Measurements from ENCODE around the gene PTPRU.

DNA sequence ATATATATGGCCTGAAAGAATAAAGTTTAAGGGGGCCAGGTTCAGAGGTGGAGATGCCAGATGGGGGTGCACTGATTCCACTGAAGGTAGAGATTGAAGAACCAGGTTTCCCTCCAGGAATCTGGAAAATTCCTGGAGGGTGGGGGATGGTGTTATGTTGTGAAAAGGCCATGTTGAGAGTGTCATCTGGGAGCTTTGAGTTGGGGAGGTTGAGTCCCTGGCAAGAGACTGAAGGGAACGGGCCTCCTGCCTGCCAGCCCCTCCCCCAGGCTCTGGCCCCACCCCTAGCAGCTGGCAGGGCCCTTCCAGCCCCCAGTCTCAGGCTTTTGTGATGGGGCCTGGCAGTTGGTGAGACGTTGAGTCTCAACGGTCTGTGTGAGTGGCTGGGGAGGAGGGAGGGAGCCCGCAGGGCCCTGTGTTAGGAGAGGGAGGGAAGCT, 4.1 kb downstream of the PTPRU start:
- TF ChIP-seq CTCF (IDR thresholded peaks at IDR 0.05): no peak
- no peak for TF ChIP-seq POLR2AphosphoS5 (IDR thresholded peaks at IDR 0.05; ENCODE audit: insufficient read depth in 1 of 2, low read depth in 1 of 2)

Data from vagina (tissue), 2 donors.